Endothelial cell of umbilical vein (primary cell): ENCODE results near the gene STAT4. TPM values are rescaled to one million over a fixed set of nuclear protein-coding genes. Genes with fewer than 3 reads are reported as not detected.

Experiments
- BruUV-seq: library from RNA; stranded (reverse); fragments of 400-500 nt; replicated peaks from 2 replicates; lab custom pipeline; 2021; lab: Mats Ljungman, UMichigan
- CTCF ChIA-PET: fragments of 300-600, 350-600 bp; sonication (Branson Sonifier 250); formaldehyde crosslinking; loops from one replicate; lab custom pipeline; 2021; ENCODE audit warnings: antibody characterized with exemption, inconsistent platforms; lab: Charles Lee
- POLR2A ChIA-PET: fragments of 300-600, 350-600 bp; sonication (Branson Sonifier 250); formaldehyde crosslinking; loops from one replicate; lab custom pipeline; 2021; ENCODE audit warnings: antibody characterized with exemption, inconsistent platforms; lab: Charles Lee
- DNase-seq: peaks from one replicate; pipeline ENCODE4 v3.0.0-alpha.2; 2011; ENCODE audit warnings: low read depth, low spot score
- FAIRE-seq: peaks from 2 replicates; lab custom pipeline; 2011; peaks lifted over from hg19 to GRCh38; lab: Jason Lieb, UNC
- H2AFZ ChIP-seq: 2 replicates; pipeline ENCODE4 v1.6.0; 2012; ENCODE audit warnings: low read depth, low read length, control low read depth, inconsistent platforms
- H3K27ac ChIP-seq: 2 replicates; pipeline ENCODE4 v1.5.1; 2011; ENCODE audit warnings: low read depth, mild to moderate bottlenecking, control low read depth, low read length, moderate library complexity; ENCODE audit not compliant: insufficient read depth
- H3K27me3 ChIP-seq, 2 experiments: 2 replicates each; pipeline versions ENCODE4 v1.6.0 to v1.6.1; 2011; ENCODE audit warnings: low read length in 2 of 2, mixed read lengths in 1 of 2; ENCODE audit not compliant: control insufficient read depth in 2 of 2, insufficient read depth in 2 of 2
- H3K36me3 ChIP-seq, 2 experiments: 2 replicates in 1 of 2; 3 replicates in 1 of 2; pipeline ENCODE4 v1.5.1; 2011; ENCODE audit warnings: low read length in 2 of 2, mild to moderate bottlenecking in 1 of 2, moderate library complexity in 1 of 2; ENCODE audit not compliant: control insufficient read depth in 2 of 2, insufficient read depth in 2 of 2; ENCODE audit errors: extremely low read depth in 1 of 2
- H3K4me1 ChIP-seq: 3 replicates; pipeline ENCODE4 v1.5.1; 2011; ENCODE audit warnings: mild to moderate bottlenecking, low read length; ENCODE audit not compliant: control insufficient read depth, insufficient read depth; ENCODE audit errors: extremely low read depth
- H3K4me2 ChIP-seq: 2 replicates; pipeline ENCODE4 v1.6.1; 2011; ENCODE audit warnings: low read length, control low read depth, mixed read lengths; ENCODE audit not compliant: insufficient read depth
- H3K4me3 ChIP-seq, 3 experiments: fragments of 200-600 bp in 1 of 3; sonication (generic), shearing (Covaris generic) in 1 of 3; replicated peaks in 1 of 3; 2 replicates each; pipeline ENCODE4 v1.5.1; 2011 to 2016; ENCODE audit warnings: control low read depth in 3 of 3, low read length in 3 of 3, mild to moderate bottlenecking in 2 of 3, inconsistent platforms in 1 of 3, low read depth in 1 of 3, moderate library complexity in 1 of 3; ENCODE audit not compliant: insufficient read depth in 1 of 3
- H3K79me2 ChIP-seq: 2 replicates; pipeline ENCODE4 v1.6.0; 2012; ENCODE audit warnings: low read length, inconsistent platforms; ENCODE audit not compliant: control insufficient read depth, insufficient read depth
- H3K9ac ChIP-seq: replicated peaks from 2 replicates; pipeline ENCODE3; 2011; ENCODE audit warnings: low read length, control low read depth; ENCODE audit not compliant: insufficient read depth; ENCODE audit errors: extremely low read depth
- H3K9me1 ChIP-seq: replicated peaks from 3 replicates; pipeline ENCODE4 v1.6.0; 2011; ENCODE audit warnings: mild to moderate bottlenecking, low read length; ENCODE audit not compliant: control insufficient read depth, insufficient read depth; ENCODE audit errors: extremely low read depth
- H3K9me3 ChIP-seq: replicated peaks from 2 replicates; pipeline ENCODE4 v1.5.1; 2012; ENCODE audit warnings: low read length, inconsistent platforms; ENCODE audit not compliant: control insufficient read depth, insufficient read depth
- H4K20me1 ChIP-seq: replicated peaks from 2 replicates; pipeline ENCODE3; 2011; ENCODE audit warnings: mild to moderate bottlenecking, low read length; ENCODE audit not compliant: control insufficient read depth, insufficient read depth; ENCODE audit errors: extremely low read depth
- EZH2 ChIP-seq: IDR thresholded peaks from 2 replicates; pipeline ENCODE4 v1.6.1; 2012; ENCODE audit warnings: borderline replicate concordance, low read depth, mild to moderate bottlenecking, moderate library complexity, low read length, inconsistent platforms; ENCODE audit not compliant: severe bottlenecking
- FOS ChIP-seq: IDR thresholded peaks from 2 replicates; pipeline ENCODE4 v1.6.1; 2011; ENCODE audit warnings: mild to moderate bottlenecking, low read length, moderate library complexity, borderline replicate concordance; ENCODE audit not compliant: insufficient read depth
- GATA2 ChIP-seq: IDR thresholded peaks from 2 replicates; pipeline ENCODE4 v1.7.0; 2011; ENCODE audit warnings: low read depth, mild to moderate bottlenecking, moderate library complexity, mixed read lengths, low read length; ENCODE audit not compliant: insufficient read length, insufficient read depth
- JUN ChIP-seq: IDR thresholded peaks from 2 replicates; pipeline ENCODE4 v1.6.1; 2011; ENCODE audit warnings: borderline replicate concordance, low read depth; ENCODE audit not compliant: insufficient read length, insufficient read depth
- MYC ChIP-seq: IDR thresholded peaks from one replicate; pipeline ENCODE4 v1.6.1; 2011; ENCODE audit warnings: mild to moderate bottlenecking, low read depth, low read length
- POLR2A ChIP-seq: IDR thresholded peaks from 2 replicates; pipeline ENCODE4 v1.6.1; 2012; ENCODE audit warnings: low read depth, mild to moderate bottlenecking, control low read depth, low read length
- POLR2AphosphoS5 ChIP-seq: IDR thresholded peaks from 2 replicates; pipeline ENCODE4 v1.6.1; 2012; ENCODE audit warnings: low read depth, mild to moderate bottlenecking, control low read depth, low read length, moderate library complexity; ENCODE audit not compliant: insufficient read depth
- dilution Hi-C: fragments of 300-500 bp; cut with MboI; formaldehyde crosslinking; loops from one replicate; pipeline ENCODE4 v1.15.0; 2019; ENCODE audit warnings: low sequenced_read_pairs; ENCODE audit not compliant: extremely low pct_ligation_motif_present
- intact Hi-C: fragments of 100-400 bp; cut with micrococcal nuclease; formaldehyde crosslinking; loops from one replicate; pipeline ENCODE4 v1.10.0; 2022
- polyA plus RNA-seq, 4 experiments: library from polyadenylated mRNA; depleted of rRNA in 3 of 4; stranded (reverse) in 3 of 4; unstranded in 1 of 4; fragments of >200 nt; gene quantifications; 2 replicates each; pipeline versions ENCODE4 v1.2.1 to v1.2.3, GENCODE V29; 2011 to 2012; ENCODE audit warnings: missing spikeins in 1 of 4
- total RNA-seq: library from RNA; stranded (reverse); gene quantifications from 2 replicates; pipeline ENCODE4 v1.2.3, GENCODE V29; 2021
- TF ChIP-seq, protein P1 (sequence below): IDR thresholded peaks from 2 replicates; pipeline ENCODE4 v1.6.1; 2011; ENCODE audit not compliant: insufficient read depth, insufficient read length
- TF ChIP-seq, protein P2 (sequence below), 2 donors: IDR thresholded peaks; 1 replicate in 1 of 2; 2 replicates in 1 of 2; pipeline ENCODE4 v1.5.1; 2011; ENCODE audit warnings: low read length in 2 of 2, mild to moderate bottlenecking in 2 of 2, moderate library complexity in 2 of 2, control low read depth in 1 of 2, inconsistent platforms in 1 of 2, low read depth in 1 of 2; ENCODE audit not compliant: insufficient read depth in 1 of 2; ENCODE audit errors: extremely low read depth in 1 of 2

STAT4 gene
- total and polyA plus RNA-seq, 2 donors (not counting 3 experiments of a cell fraction or from before 2014, with no cell fraction given), result 0.46 to 1.2 TPM

DNA sequence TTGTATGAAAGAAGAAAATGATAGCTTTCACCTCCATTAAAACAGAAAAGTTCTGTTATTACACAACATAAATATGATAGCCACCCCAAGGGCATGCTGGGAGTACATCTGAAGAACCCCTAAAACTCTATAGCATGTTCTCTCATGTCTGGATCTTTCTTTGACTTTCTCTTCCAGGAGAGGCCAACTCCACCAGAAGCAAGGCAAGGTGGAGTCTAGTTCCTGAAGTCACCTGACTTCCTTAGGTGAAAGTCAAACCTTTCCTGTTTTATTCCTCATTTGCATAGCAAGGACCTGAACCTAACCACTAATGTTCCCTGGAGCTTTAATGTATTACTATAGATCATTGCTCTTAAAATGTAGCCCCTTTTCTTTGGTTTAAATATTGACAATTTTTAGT, 142.5 kb downstream of the STAT4 start:
- intact Hi-C loops (loop anchor here (1.0 kb wide), 1 partner anchor 12 kb away; no protein-coding TSS in a partner anchor), dilution Hi-C loops (no loop called here)
- Histone ChIP-seq H3K36me3 (peaks cover 27 to 37% of the 10 kb centered on the region in 2 experiments), H3K27ac (no peak overlapping the region), H4K20me1 (no peaks in the 10 kb centered on the region), H2AFZ (no peak overlapping the region), H3K4me2 (no peak overlapping the region), H3K4me1 (peaks cover 9% of the 10 kb centered on the region), H3K4me3 (no peak overlapping the region), H3K27me3 (no peaks in the 10 kb centered on the region), H3K79me2 (peaks cover 17% of the 10 kb centered on the region), H3K9ac (no peak overlapping the region), H3K9me3 (no peaks in the 10 kb centered on the region), H3K9me1 (no peaks in the 10 kb centered on the region)
- CTCF ChIA-PET, result interaction anchor here (1.1 kb wide), 1 partner anchor 158 kb away, joined by 4 read pairs; no protein-coding TSS in a partner anchor
- DNase-seq (no peak), FAIRE-seq (no peak)
- BruUV-seq, result no TSS peak
- POLR2A ChIA-PET, result no interaction called here
- TF ChIP-seq POLR2A, result no peak
- TF ChIP-seq EZH2, result no peak
- no peak for TF ChIP-seq FOS
- no peak for TF ChIP-seq GATA2
- TF ChIP-seq JUN, result no peak
- TF ChIP-seq MYC, result no peak
- TF ChIP-seq POLR2AphosphoS5, result no peak
- TF ChIP-seq, protein P1, sequence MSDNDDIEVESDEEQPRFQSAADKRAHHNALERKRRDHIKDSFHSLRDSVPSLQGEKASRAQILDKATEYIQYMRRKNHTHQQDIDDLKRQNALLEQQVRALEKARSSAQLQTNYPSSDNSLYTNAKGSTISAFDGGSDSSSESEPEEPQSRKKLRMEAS, result no peak
- TF ChIP-seq, protein P2, sequence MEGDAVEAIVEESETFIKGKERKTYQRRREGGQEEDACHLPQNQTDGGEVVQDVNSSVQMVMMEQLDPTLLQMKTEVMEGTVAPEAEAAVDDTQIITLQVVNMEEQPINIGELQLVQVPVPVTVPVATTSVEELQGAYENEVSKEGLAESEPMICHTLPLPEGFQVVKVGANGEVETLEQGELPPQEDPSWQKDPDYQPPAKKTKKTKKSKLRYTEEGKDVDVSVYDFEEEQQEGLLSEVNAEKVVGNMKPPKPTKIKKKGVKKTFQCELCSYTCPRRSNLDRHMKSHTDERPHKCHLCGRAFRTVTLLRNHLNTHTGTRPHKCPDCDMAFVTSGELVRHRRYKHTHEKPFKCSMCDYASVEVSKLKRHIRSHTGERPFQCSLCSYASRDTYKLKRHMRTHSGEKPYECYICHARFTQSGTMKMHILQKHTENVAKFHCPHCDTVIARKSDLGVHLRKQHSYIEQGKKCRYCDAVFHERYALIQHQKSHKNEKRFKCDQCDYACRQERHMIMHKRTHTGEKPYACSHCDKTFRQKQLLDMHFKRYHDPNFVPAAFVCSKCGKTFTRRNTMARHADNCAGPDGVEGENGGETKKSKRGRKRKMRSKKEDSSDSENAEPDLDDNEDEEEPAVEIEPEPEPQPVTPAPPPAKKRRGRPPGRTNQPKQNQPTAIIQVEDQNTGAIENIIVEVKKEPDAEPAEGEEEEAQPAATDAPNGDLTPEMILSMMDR (IDR thresholded peaks at IDR 0.05; ENCODE audit: extremely low read depth in 1 of 2, insufficient read depth in 1 of 2, low read depth in 1 of 2, low read length in 2 of 2), result no peak
